Loucy (cell line): Measurements from ENCODE around the gene CDH22.

ENCODE experiments used
- H2AFZ ChIP-seq: fragments of 200-600 bp; sonication (generic); 2 replicates; pipeline ENCODE4 v1.6.0; 2016; ENCODE audit warnings: antibody characterized with exemption, mild to moderate bottlenecking, low read length, moderate library complexity
- H3F3A ChIP-seq: fragments of 200-600 bp; 2 replicates; pipeline ENCODE4 v1.6.0; 2016; ENCODE audit warnings: antibody characterized with exemption, low read depth, mild to moderate bottlenecking
- H3K27me3 ChIP-seq: fragments of 200-600 bp; sonication (generic); 2 replicates; pipeline ENCODE4 v1.6.1; 2014; ENCODE audit warnings: low read length, mild to moderate bottlenecking; ENCODE audit not compliant: insufficient read depth, poor library complexity, severe bottlenecking
- H3K36me3 ChIP-seq: fragments of 200-600 bp; sonication (generic); 2 replicates; pipeline ENCODE4 v1.6.1; 2016; ENCODE audit warnings: low read length; ENCODE audit not compliant: insufficient read depth
- H3K4me1 ChIP-seq: fragments of 200-600 bp; sonication (generic); 2 replicates; pipeline ENCODE4 v1.5.1; 2014; ENCODE audit warnings: low read length, mild to moderate bottlenecking; ENCODE audit not compliant: insufficient read depth, poor library complexity, severe bottlenecking
- H3K4me2 ChIP-seq: fragments of 200-600 bp; sonication (generic); 2 replicates; pipeline ENCODE4 v1.6.0; 2014; ENCODE audit warnings: antibody characterized with exemption, low read length, low read depth, mild to moderate bottlenecking; ENCODE audit not compliant: poor library complexity, severe bottlenecking
- H3K4me3 ChIP-seq: fragments of 200-600 bp; sonication (generic); 2 replicates; pipeline ENCODE4 v1.5.1; 2014; ENCODE audit warnings: low read length, mild to moderate bottlenecking, mixed read lengths; ENCODE audit not compliant: poor library complexity, severe bottlenecking
- H3K79me2 ChIP-seq: fragments of 200-600 bp; sonication (generic); 2 replicates; pipeline ENCODE4 v1.6.1; 2014; ENCODE audit warnings: low read length; ENCODE audit not compliant: insufficient read depth
- H3K9ac ChIP-seq: fragments of 200-600 bp; sonication (generic); 2 replicates; pipeline ENCODE4 v1.6.0; 2014; ENCODE audit warnings: mild to moderate bottlenecking, low read depth, low read length, moderate library complexity; ENCODE audit not compliant: poor library complexity, severe bottlenecking
- H3K9me2 ChIP-seq: fragments of 200-600 bp; sonication (generic); replicated peaks from 2 replicates; pipeline ENCODE4 v1.6.1; 2016; ENCODE audit warnings: low read depth, low read length, mixed read lengths
- H3K9me3 ChIP-seq: fragments of 200-600 bp; sonication (generic); 2 replicates; pipeline ENCODE4 v1.6.1; 2014; ENCODE audit warnings: mild to moderate bottlenecking, antibody characterized with exemption, low read length, low read depth; ENCODE audit not compliant: insufficient read depth
- H4K20me1 ChIP-seq: fragments of 200-600 bp; sonication (generic); 2 replicates; pipeline ENCODE4 v1.6.0; 2014; ENCODE audit warnings: antibody characterized with exemption, low read length, mild to moderate bottlenecking; ENCODE audit not compliant: insufficient read depth, poor library complexity, severe bottlenecking
- EZH2phosphoT487 ChIP-seq: fragments of 200-600 bp; IDR thresholded peaks from 2 replicates; pipeline ENCODE4 v1.6.1; 2018; ENCODE audit warnings: antibody characterized with exemption, mild to moderate bottlenecking, moderate library complexity, borderline replicate concordance
- TF ChIP-seq, protein P1 (sequence below): fragments of 200-600 bp; sonication (generic); conservative IDR thresholded peaks from 2 replicates; pipeline ENCODE4 v1.5.1; 2014; ENCODE audit warnings: mild to moderate bottlenecking, antibody characterized with exemption, low read length

CDH22 gene

GRCh38 chr20:46242390-46242789, 65.9 kb downstream of the CDH22 start:
- no peaks in the 10 kb centered on the region for H3K79me2 ChIP-seq
- H3K27me3 ChIP-seq = no peaks in the 10 kb centered on the region
- H3K9ac ChIP-seq = no peak overlapping the region
- H3K36me3 ChIP-seq = no peaks in the 10 kb centered on the region
- no peak overlapping the region for H2AFZ ChIP-seq
- H3K4me3 ChIP-seq = no peak overlapping the region
- no peaks in the 10 kb centered on the region for H3F3A ChIP-seq
- H3K4me1 ChIP-seq = peaks cover 11% of the 10 kb centered on the region
- H3K9me3 ChIP-seq = no peaks in the 10 kb centered on the region
- H4K20me1 ChIP-seq = no peaks in the 10 kb centered on the region
- H3K9me2 ChIP-seq = no peaks in the 10 kb centered on the region
- TF ChIP-seq EZH2phosphoT487 = no peak
- TF ChIP-seq, protein P1, sequence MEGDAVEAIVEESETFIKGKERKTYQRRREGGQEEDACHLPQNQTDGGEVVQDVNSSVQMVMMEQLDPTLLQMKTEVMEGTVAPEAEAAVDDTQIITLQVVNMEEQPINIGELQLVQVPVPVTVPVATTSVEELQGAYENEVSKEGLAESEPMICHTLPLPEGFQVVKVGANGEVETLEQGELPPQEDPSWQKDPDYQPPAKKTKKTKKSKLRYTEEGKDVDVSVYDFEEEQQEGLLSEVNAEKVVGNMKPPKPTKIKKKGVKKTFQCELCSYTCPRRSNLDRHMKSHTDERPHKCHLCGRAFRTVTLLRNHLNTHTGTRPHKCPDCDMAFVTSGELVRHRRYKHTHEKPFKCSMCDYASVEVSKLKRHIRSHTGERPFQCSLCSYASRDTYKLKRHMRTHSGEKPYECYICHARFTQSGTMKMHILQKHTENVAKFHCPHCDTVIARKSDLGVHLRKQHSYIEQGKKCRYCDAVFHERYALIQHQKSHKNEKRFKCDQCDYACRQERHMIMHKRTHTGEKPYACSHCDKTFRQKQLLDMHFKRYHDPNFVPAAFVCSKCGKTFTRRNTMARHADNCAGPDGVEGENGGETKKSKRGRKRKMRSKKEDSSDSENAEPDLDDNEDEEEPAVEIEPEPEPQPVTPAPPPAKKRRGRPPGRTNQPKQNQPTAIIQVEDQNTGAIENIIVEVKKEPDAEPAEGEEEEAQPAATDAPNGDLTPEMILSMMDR = no peak
- H3K4me2 ChIP-seq = no peak overlapping the region

GRCh38 chr20:46240881-46241280, 67.4 kb downstream of the CDH22 start:
- no peaks in the 10 kb centered on the region for H3K36me3 ChIP-seq
- H2AFZ ChIP-seq = no peak overlapping the region
- no peak overlapping the region for H3K4me3 ChIP-seq
- no peaks in the 10 kb centered on the region for H3K79me2 ChIP-seq
- no peak overlapping the region for H3K9ac ChIP-seq
- no peak for TF ChIP-seq EZH2phosphoT487
- TF ChIP-seq, protein P1 = no peak
- no peaks in the 10 kb centered on the region for H3K9me3 ChIP-seq
- no peaks in the 10 kb centered on the region for H3K27me3 ChIP-seq
- H3K4me1 ChIP-seq = peaks cover 11% of the 10 kb centered on the region
- no peaks in the 10 kb centered on the region for H3F3A ChIP-seq
- H3K9me2 ChIP-seq = no peaks in the 10 kb centered on the region
- H3K4me2 ChIP-seq = no peak overlapping the region
- H4K20me1 ChIP-seq = no peaks in the 10 kb centered on the region

- H3K27me3 ChIP-seq = no peaks in the 10 kb centered on the region
- H3K9me2 ChIP-seq = no peaks in the 10 kb centered on the region
- peaks cover 11% of the 10 kb centered on the region for H3K4me1 ChIP-seq
- TF ChIP-seq EZH2phosphoT487 = no peak
- TF ChIP-seq, protein P1 = no peak
- no peaks in the 10 kb centered on the region for H3F3A ChIP-seq
- H3K36me3 ChIP-seq = no peaks in the 10 kb centered on the region
- no peaks in the 10 kb centered on the region for H4K20me1 ChIP-seq
- no peaks in the 10 kb centered on the region for H3K79me2 ChIP-seq
- H3K9ac ChIP-seq = no peak overlapping the region
- H3K4me2 ChIP-seq = no peak overlapping the region
- H3K9me3 ChIP-seq = no peaks in the 10 kb centered on the region
- H2AFZ ChIP-seq = no peak overlapping the region
- no peak overlapping the region for H3K4me3 ChIP-seq
These were observed 68.2 kb downstream of the CDH22 start for GRCh38 chr20:46240065-46240464.
